Neural cell (in vitro differentiated cells): ENCODE measurements around the gene CXCL6. TPM values are rescaled to one million over a fixed set of nuclear protein-coding genes. Genes with fewer than 3 reads are reported as not detected.

Experiments
- H2AFZ ChIP-seq: fragments of 200-600, 300-800 bp; sonication (generic), shearing (Covaris generic); 2 replicates; pipeline ENCODE4 v1.6.0; 2014; ENCODE audit warnings: low read depth, mild to moderate bottlenecking, antibody characterized with exemption, low read length, moderate library complexity
- H3F3A ChIP-seq: fragments of 200-600 bp; shearing (Covaris generic); 2 replicates; pipeline ENCODE4 v1.6.1; 2016; ENCODE audit warnings: mild to moderate bottlenecking, moderate library complexity, mixed read lengths, antibody characterized with exemption, low read length; ENCODE audit not compliant: insufficient read depth, poor library complexity, severe bottlenecking
- H3K27ac ChIP-seq: fragments of 200-600, 300-800 bp; sonication (generic), shearing (Covaris generic); 2 replicates; pipeline ENCODE4 v1.5.1; 2014; ENCODE audit warnings: mild to moderate bottlenecking, low read length, moderate library complexity
- H3K27me3 ChIP-seq: fragments of 300-800, 200-600 bp; sonication (generic), shearing (Covaris generic); 2 replicates; pipeline ENCODE4 v1.6.0; 2014; ENCODE audit warnings: mild to moderate bottlenecking, low read depth, low read length, moderate library complexity; ENCODE audit not compliant: insufficient read depth
- H3K36me3 ChIP-seq: fragments of 300-800, 200-600 bp; sonication (generic), shearing (Covaris generic); 2 replicates; pipeline ENCODE4 v1.5.1; 2014; ENCODE audit warnings: mild to moderate bottlenecking, antibody characterized with exemption, low read length, moderate library complexity; ENCODE audit not compliant: insufficient read depth
- H3K4me2 ChIP-seq: fragments of 300-800, 200-600 bp; sonication (generic), shearing (Covaris generic); 2 replicates; pipeline ENCODE4 v1.6.0; 2014; ENCODE audit warnings: mild to moderate bottlenecking, low read length
- H3K4me3 ChIP-seq: fragments of 300-800, 200-600 bp; sonication (generic), shearing (Covaris generic); 2 replicates; pipeline ENCODE4 v1.5.1; 2014; ENCODE audit warnings: mild to moderate bottlenecking, low read length, moderate library complexity
- H3K79me2 ChIP-seq: fragments of 200-600 bp; shearing (Covaris generic); replicated peaks from 2 replicates; pipeline ENCODE4 v1.6.0; 2014; ENCODE audit warnings: mild to moderate bottlenecking, low read length, moderate library complexity; ENCODE audit not compliant: insufficient read depth
- H3K9ac ChIP-seq: fragments of 300-800, 200-600 bp; sonication (generic), shearing (Covaris generic); 2 replicates; pipeline ENCODE4 v1.6.1; 2016; ENCODE audit warnings: mild to moderate bottlenecking, low read length, mixed read lengths
- H3K9me2 ChIP-seq: fragments of 200-600 bp; shearing (Covaris generic); 2 replicates; pipeline ENCODE4 v1.6.1; 2016; ENCODE audit warnings: mild to moderate bottlenecking, low read length, mixed read lengths; ENCODE audit not compliant: insufficient read depth
- H3K9me3 ChIP-seq: fragments of 200-600, 300-800 bp; sonication (generic), shearing (Covaris generic); 2 replicates; pipeline ENCODE4 v1.6.1; 2016; ENCODE audit warnings: mild to moderate bottlenecking, mixed run types, low read length, moderate library complexity, mixed read lengths
- H4K20me1 ChIP-seq: fragments of 200-600 bp; shearing (Covaris generic); 2 replicates; pipeline ENCODE4 v1.6.1; 2016; ENCODE audit warnings: mild to moderate bottlenecking, mixed run types; ENCODE audit not compliant: insufficient read depth
- CTCF ChIP-seq: fragments of 450-650 bp; IDR thresholded peaks from 2 replicates; pipeline ENCODE4 v1.5.1; 2014; ENCODE audit warnings: antibody characterized with exemption, mild to moderate bottlenecking, moderate library complexity; ENCODE audit not compliant: poor library complexity, severe bottlenecking
- EP300 ChIP-seq: fragments of 450-650 bp; conservative IDR thresholded peaks from 2 replicates; pipeline ENCODE4 v1.6.1; 2014; ENCODE audit warnings: antibody characterized with exemption, mild to moderate bottlenecking, moderate library complexity; ENCODE audit not compliant: poor library complexity, severe bottlenecking
- EZH2 ChIP-seq: fragments of 200-600, 300-800 bp; shearing (Covaris generic), sonication (generic); IDR thresholded peaks from 2 replicates; pipeline ENCODE4 v1.6.1; 2014; ENCODE audit warnings: antibody characterized with exemption, low read length, borderline replicate concordance, mild to moderate bottlenecking; ENCODE audit not compliant: insufficient read depth, poor library complexity, severe bottlenecking
- MXI1 ChIP-seq: fragments of 450-650 bp; conservative IDR thresholded peaks from 2 replicates; pipeline ENCODE4 v1.6.1; 2014; ENCODE audit warnings: antibody characterized with exemption, mild to moderate bottlenecking; ENCODE audit not compliant: poor library complexity, severe bottlenecking
- POLR2AphosphoS5 ChIP-seq: IDR thresholded peaks from 2 replicates; pipeline ENCODE4 v1.6.1; 2012
- RAD21 ChIP-seq: fragments of 450-650 bp; conservative IDR thresholded peaks from 2 replicates; pipeline ENCODE4 v1.6.1; 2014; ENCODE audit warnings: antibody characterized with exemption, mild to moderate bottlenecking, moderate library complexity
- REST ChIP-seq: IDR thresholded peaks from 2 replicates; pipeline ENCODE4 v1.6.1; 2012; ENCODE audit warnings: borderline replicate concordance
- SMC3 ChIP-seq: fragments of 450-650 bp; conservative IDR thresholded peaks from 2 replicates; pipeline ENCODE4 v1.6.1; 2014; ENCODE audit warnings: antibody characterized with exemption, mild to moderate bottlenecking, moderate library complexity; ENCODE audit not compliant: poor library complexity
- TAF1 ChIP-seq: IDR thresholded peaks from 2 replicates; pipeline ENCODE4 v1.6.1; 2012; ENCODE audit warnings: low read depth
- polyA plus RNA-seq: library from polyadenylated mRNA; depleted of rRNA; stranded (reverse); fragments of >200 nt; gene quantifications from 2 replicates; pipeline ENCODE4 v1.2.3, GENCODE V29; 2014

Gene CXCL6
- polyA plus RNA-seq, 1 donor from 2014 or later = not detected

GRCh38 chr4:73872316-73873108, 36.0 kb downstream of the CXCL6 start:
- Histone ChIP-seq H2AFZ (no peak overlapping the region), H3K27ac (no peak overlapping the region), H3K4me3 (no peak overlapping the region), H3K9ac (no peak overlapping the region), H3K27me3 (peaks cover 27% of the 10 kb centered on the region), H3K79me2 (no peaks in the 10 kb centered on the region), H3K9me3 (no peaks in the 10 kb centered on the region), H3F3A (no peaks in the 10 kb centered on the region), H4K20me1 (no peaks in the 10 kb centered on the region), H3K9me2 (no peaks in the 10 kb centered on the region), H3K4me2 (no peak overlapping the region), H3K36me3 (no peaks in the 10 kb centered on the region)
- no peak for TF ChIP-seq TAF1
- TF ChIP-seq EZH2 = no peak
- no peak for TF ChIP-seq SMC3
- TF ChIP-seq EP300 = no peak
- TF ChIP-seq RAD21 = no peak
- no peak for TF ChIP-seq CTCF

- Histone ChIP-seq H3K36me3 (no peaks in the 10 kb centered on the region), H3K9me2 (no peaks in the 10 kb centered on the region), H3K27me3 (peaks cover 11% of the 10 kb centered on the region), H3K27ac (no peak overlapping the region), H3K4me2 (no peak overlapping the region), H3K9me3 (no peaks in the 10 kb centered on the region), H3K79me2 (no peaks in the 10 kb centered on the region), H3F3A (no peaks in the 10 kb centered on the region), H4K20me1 (no peaks in the 10 kb centered on the region), H2AFZ (no peak overlapping the region), H3K4me3 (no peak overlapping the region), H3K9ac (no peak overlapping the region)
- TF ChIP-seq CTCF (no peak), RAD21 (no peak), SMC3 (no peak), REST (no peak), POLR2AphosphoS5 (no peak), MXI1 (no peak), EP300 (no peak), TAF1 (no peak), EZH2 (no peak)
Measured at GRCh38 chr4:73874386-73874785, 37.9 kb downstream of the CXCL6 start.
